NCI-H2107 treated with DMSO at 0.1 percent for 48 hours (cell line): ENCODE measurements around the gene SLC35E3.
"Not testable (repeated sequence)": the region's sequence is repeated elsewhere in the genome, so short reads cannot be mapped to it uniquely, and the experiment has no call there.

Experiments used
- DNase-seq: peaks from one replicate; lab custom pipeline; 2025; ENCODE audit not compliant: unreplicated experiment; lab: John Stamatoyannopoulos, UW

Gene SLC35E3

GRCh38 chr12:68811573-68811972, 65.6 kb downstream of the SLC35E3 start:
- DNase-seq: not testable (repeated sequence)

- DNase-seq: no peak
These were observed 66.7 kb downstream of the SLC35E3 start for GRCh38 chr12:68812553-68813241.

- no peak for DNase-seq
These were observed 67.2 kb downstream of the SLC35E3 start for GRCh38 chr12:68813242-68813593.

DNA sequence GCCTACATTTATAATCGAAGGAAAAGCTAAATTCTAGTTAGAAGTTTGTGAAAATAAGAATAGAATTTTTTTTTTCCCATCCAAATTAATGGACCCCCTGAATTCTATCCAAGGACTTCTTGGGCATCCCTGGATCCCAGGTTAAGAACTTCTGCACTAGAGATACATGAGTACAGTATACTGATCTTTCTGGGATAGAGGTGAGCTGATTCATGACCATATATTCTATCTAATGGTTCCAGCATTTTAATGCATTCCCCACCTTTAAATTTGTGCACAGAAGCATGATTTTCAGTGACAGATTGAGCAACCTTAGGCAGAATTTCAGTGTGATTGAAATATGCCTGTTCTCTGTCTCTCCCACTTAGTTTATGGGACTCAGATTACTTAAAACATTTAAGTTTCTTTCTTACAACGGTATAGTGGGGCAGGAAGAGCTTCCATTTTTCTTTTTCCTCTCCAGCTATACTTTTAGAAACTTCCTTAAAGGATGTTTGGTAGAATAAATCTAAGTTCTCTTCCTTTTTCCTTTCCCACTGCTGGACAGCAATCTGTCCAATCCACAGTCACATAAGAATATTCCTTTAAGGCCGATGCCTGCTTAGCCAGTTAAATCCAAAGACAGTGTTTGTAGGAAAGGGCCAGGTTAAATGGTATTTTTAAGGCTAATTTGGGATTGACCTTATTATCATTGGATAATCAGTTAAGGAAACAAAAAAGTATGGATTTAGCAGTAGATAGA, 68.7 kb downstream of the SLC35E3 start:
- DNase-seq: no peak

- DNase-seq: no peak
These were observed 69.4 kb downstream of the SLC35E3 start for GRCh38 chr12:68815232-68815927.

DNA sequence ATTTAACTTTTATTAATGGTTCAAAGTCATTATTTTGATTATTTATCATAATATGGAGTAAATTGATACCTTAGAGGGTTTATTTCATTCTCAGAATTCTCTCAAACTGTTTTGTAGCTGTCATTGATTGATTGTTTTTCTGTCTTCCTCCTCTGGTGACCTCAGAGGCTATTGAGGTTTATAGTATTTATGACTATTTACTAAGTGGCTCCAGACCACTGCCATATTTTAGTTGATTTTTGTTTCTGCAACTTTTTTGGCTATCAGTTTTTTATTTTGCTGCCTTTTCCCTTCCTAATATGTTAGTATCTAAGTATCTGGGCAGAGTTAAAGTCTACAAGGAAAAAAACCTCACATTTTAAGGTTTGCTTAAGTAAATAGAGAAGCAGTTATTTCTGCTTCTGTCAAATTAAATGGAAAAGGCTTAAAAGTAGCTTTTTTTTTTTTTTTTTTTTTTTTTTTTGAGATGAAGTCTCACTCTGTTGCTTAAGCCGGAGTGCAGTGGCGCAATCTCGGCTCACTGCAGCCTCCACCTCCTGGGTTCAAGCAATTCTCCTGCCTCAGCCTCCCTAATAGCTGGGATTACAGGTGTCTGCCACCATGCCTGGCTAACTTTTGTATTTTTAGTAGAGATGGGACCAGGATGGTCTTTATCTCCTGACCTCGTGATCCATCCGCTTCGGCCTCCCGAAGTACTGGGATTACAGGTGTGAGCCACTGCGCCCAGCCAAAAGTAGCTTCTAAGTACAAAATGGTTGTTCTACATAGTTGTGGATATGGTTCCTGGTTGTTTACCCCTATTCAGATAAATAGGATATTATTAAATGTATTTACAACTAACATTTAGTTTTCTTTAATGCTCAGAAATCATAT, 70.2 kb downstream of the SLC35E3 start:
- DNase-seq: no peak

- not testable (repeated sequence) for DNase-seq
These were observed 73.5 kb downstream of the SLC35E3 start for GRCh38 chr12:68819481-68819880.

- no peak for DNase-seq
These were observed 75.6 kb downstream of the SLC35E3 start for GRCh38 chr12:68821357-68822188.

DNA sequence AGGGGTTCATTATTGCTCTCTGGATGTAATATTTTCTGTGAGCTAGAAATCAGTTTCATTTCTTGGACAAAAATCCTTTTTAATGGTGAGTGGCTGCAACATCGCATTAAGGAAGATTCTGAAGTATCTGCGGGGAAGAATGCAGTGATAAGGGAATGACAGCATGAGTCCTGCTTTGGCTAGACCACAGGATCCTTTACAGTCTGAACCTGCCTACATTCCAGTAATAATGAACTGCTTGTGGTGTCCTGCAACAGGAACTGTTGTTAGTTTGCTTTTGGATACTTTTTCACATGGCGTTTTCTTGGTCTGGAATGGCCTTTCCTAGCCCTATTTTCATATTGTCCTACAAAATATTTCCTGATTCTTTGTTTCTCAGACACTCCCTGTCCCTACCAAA, 77.7 kb downstream of the SLC35E3 start:
- no peak for DNase-seq

DNA sequence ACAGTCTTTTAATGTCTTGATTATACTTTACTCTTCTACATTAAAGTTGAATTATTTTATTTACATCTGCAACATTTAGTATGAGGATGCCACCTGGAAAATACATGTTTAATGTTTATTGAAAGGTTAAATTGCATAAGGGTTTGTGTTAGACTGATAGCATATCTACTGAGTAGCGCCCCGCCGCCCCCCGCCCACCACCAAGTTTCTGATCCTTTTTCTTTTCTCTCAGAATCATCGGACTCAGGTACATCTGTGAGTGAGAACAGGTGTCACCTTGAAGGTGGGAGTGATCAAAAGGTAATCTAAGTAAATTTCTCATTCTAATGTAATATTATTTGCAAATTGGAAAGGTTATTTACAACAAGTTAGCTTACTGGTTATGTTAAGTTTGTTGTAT, 78.2 kb downstream of the SLC35E3 start:
- no peak for DNase-seq

DNA sequence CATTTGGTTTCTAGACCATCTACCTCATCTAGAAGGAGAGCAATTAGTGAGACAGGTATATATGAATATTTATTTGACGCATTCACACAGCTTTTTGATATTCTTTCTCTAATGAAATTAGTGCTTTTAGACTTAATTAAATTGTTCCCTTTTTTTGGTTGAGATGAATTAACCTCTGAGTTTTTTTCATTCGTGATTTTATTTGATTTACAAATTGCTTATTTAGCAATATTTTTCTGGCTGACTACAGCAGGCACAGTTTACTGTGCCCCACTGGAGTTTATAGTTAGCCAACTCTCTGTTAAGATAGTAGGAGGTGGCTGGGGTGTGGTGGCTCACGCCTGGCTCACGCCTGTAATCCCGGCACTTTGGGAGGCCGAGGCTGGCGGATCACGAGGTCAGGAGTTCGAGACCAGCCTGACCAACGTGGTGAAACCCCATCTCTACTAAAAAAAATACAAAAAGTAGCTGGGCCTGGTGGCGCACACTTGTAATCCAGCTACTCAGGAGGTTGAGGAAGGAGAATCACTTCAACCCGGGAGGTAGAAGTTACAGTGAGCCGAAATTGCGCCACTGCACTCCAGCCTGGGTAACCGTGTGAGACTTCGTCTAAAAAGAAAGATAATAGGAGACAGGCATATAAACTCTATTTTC, 78.7 kb downstream of the SLC35E3 start:
- no peak for DNase-seq

DNA sequence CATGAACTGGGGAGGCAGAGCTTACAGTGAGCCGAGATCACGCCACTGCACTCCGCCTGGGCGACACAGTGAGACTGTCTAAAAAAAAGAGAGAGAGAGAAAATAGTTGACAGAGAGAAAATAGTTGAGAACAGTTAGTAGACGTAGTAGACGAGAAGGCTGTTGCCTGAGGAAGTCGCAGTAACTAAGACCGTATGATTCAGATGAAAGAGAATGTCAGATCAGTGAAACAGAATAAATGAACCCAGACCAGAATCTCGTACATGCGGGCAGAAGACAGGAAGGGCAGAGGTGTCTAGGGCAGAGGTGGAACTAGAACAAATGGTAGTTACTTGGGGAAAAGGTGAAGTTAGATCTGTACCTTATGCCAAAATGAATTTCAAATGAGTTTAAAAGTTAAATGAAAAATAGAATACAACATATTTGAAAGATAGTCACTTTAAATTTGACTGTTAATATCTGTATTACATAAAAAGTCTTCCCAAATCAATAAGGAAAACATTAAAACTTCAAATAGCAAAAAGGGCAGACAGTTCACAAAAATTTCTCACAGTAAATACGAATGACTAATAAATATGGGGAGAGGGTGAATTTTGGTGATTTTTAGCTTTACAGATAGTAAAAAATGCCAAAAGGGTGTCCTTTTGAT, 79.7 kb downstream of the SLC35E3 start:
- DNase-seq: no peak

- DNase-seq: no peak
These were observed 82.1 kb downstream of the SLC35E3 start for GRCh38 chr12:68827895-68828671.

DNA sequence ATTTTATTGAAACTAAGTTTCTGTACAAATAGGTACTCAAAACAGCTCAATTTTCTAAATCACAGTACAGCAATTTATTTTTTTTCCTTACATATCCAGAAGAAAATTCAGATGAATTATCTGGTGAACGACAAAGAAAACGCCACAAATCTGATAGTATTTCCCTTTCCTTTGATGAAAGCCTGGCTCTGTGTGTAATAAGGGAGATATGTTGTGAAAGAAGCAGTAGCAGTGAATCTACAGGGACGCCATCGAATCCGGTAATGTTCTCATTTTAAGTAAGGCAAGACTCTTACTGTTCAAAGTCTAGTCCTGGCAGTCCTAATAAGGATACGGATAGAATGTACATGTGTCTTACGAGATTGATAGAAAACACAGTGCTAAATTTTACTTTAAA, 82.7 kb downstream of the SLC35E3 start:
- DNase-seq: no peak
